ENCODE data around the gene TRAF3.
"Not testable (repeated sequence)": the region's sequence is repeated elsewhere in the genome, so short reads cannot be mapped to it uniquely, and the experiment has no call there.

The TRAF3 gene

GRCh38 chr14:102859911-102860310 lies 82.7 kb downstream of the TRAF3 start:
- Histone ChIP-seq H3K4me1 (ENCODE audit: insufficient read depth, low read length) (no peaks in the 10 kb centered on the region), H2AFZ (ENCODE audit: low read depth, low read length) (no peak overlapping the region), H3K79me2 (ENCODE audit: insufficient read depth, low read length) (peaks cover 14% of the 10 kb centered on the region), H3K9me3 (ENCODE audit: insufficient read depth, low read length, severe bottlenecking) (peaks cover 6% of the 10 kb centered on the region), H3K27ac (ENCODE audit: low read length) (no peak overlapping the region), H3K36me3 (ENCODE audit: insufficient read depth, low read length) (peaks cover 14% of the 10 kb centered on the region; the same call in 1 of the 2 replicates), H3K4me3 (ENCODE audit: low read depth in 1 of 2, low read length in 2 of 2) (no peak overlapping the region), H3K4me2 (ENCODE audit: insufficient read depth, low read length) (no peak overlapping the region), H3K27me3 (ENCODE audit: insufficient read depth, low read length, poor library complexity) (no peaks in the 10 kb centered on the region), H4K20me1 (ENCODE audit: insufficient read depth, low read length) (no peaks in the 10 kb centered on the region), H3K9ac (ENCODE audit: low read depth, low read length) (no peak overlapping the region)
- no peak for DNase-seq
- ATAC-seq (ENCODE audit: insufficient read depth, low read depth) = no peak
- no peak for TF ChIP-seq CTCF (IDR thresholded peaks at IDR 0.05; ENCODE audit: borderline replicate concordance, extremely low read depth, low read length, poor library complexity, severe bottlenecking)

- no peak overlapping the region for H3K9ac ChIP-seq (ENCODE audit: low read depth, low read length)
- H3K79me2 ChIP-seq (ENCODE audit: insufficient read depth, low read length) = peaks cover 15% of the 10 kb centered on the region
- DNase-seq (no peak), ATAC-seq (ENCODE audit: insufficient read depth, low read depth) (no peak)
- no peak overlapping the region for H3K27ac ChIP-seq (ENCODE audit: low read length)
- peaks cover 7% of the 10 kb centered on the region; the same call in 1 of the 2 replicates for H3K36me3 ChIP-seq (ENCODE audit: insufficient read depth, low read length)
- H3K4me2 ChIP-seq (ENCODE audit: insufficient read depth, low read length) = no peak overlapping the region
- H3K4me3 ChIP-seq (ENCODE audit: low read depth in 1 of 2, low read length in 2 of 2) = no peak overlapping the region
- H3K9me3 ChIP-seq (ENCODE audit: insufficient read depth, low read length, severe bottlenecking) = no peaks in the 10 kb centered on the region
- no peak overlapping the region for H2AFZ ChIP-seq (ENCODE audit: low read depth, low read length)
- TF ChIP-seq CTCF (IDR thresholded peaks at IDR 0.05; ENCODE audit: borderline replicate concordance, extremely low read depth, low read length, poor library complexity, severe bottlenecking) (no peak), EZH2 (IDR thresholded peaks at IDR 0.05; ENCODE audit: borderline replicate concordance, low read depth, low read length, severe bottlenecking) (no peak)
- 0 out of 2 replicates have a peak, but pooled peaks cover 2% of the 10 kb centered on the region for H4K20me1 ChIP-seq (ENCODE audit: insufficient read depth, low read length)
- no peaks in the 10 kb centered on the region for H3K27me3 ChIP-seq (ENCODE audit: insufficient read depth, low read length, poor library complexity)
- H3K4me1 ChIP-seq (ENCODE audit: insufficient read depth, low read length) = no peaks in the 10 kb centered on the region
Measured at GRCh38 chr14:102862154-102862773, 85.0 kb downstream of the TRAF3 start.

- no peak overlapping the region for H3K4me3 ChIP-seq (ENCODE audit: low read depth in 1 of 2, low read length in 2 of 2)
- no peaks in the 10 kb centered on the region for H3K9me3 ChIP-seq (ENCODE audit: insufficient read depth, low read length, severe bottlenecking)
- no peak for DNase-seq
- peaks cover 20% of the 10 kb centered on the region for H3K79me2 ChIP-seq (ENCODE audit: insufficient read depth, low read length)
- H3K36me3 ChIP-seq (ENCODE audit: insufficient read depth, low read length) = peaks cover 2% of the 10 kb centered on the region; the same call in 1 of the 2 replicates
- no peak overlapping the region for H3K27ac ChIP-seq (ENCODE audit: low read length)
- no peak overlapping the region for H3K4me2 ChIP-seq (ENCODE audit: insufficient read depth, low read length)
- H4K20me1 ChIP-seq (ENCODE audit: insufficient read depth, low read length) = peaks cover 5% of the 10 kb centered on the region; the same call in 1 of the 2 replicates
- no peak for ATAC-seq (ENCODE audit: insufficient read depth, low read depth)
- no peaks in the 10 kb centered on the region for H3K27me3 ChIP-seq (ENCODE audit: insufficient read depth, low read length, poor library complexity)
- H2AFZ ChIP-seq (ENCODE audit: low read depth, low read length) = no peak overlapping the region
- TF ChIP-seq CTCF (IDR thresholded peaks at IDR 0.05; ENCODE audit: borderline replicate concordance, extremely low read depth, low read length, poor library complexity, severe bottlenecking) (no peak), EZH2 (IDR thresholded peaks at IDR 0.05; ENCODE audit: borderline replicate concordance, low read depth, low read length, severe bottlenecking) (no peak)
- H3K9ac ChIP-seq (ENCODE audit: low read depth, low read length) = no peak overlapping the region
- no peaks in the 10 kb centered on the region for H3K4me1 ChIP-seq (ENCODE audit: insufficient read depth, low read length)
Measured at GRCh38 chr14:102863381-102863780, 86.1 kb downstream of the TRAF3 start.

DNA sequence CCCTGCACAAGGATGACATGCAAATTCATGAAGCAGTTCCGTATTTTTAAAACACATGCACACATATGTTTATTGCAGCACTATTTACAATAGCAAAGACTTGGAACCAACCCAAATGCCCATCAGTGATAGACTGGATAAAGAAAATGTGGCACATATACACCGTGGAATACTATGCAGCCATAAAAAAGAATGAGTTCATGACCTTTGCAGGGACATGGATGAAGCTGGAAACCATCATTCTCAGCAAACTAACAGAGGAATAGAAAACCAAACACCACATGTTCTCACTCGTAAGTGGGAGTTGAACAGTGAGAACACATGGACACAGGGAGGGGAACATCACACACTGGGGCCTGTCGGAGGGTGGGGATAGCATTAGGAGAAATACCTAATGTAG lies 88.7 kb downstream of the TRAF3 start:
- Histone ChIP-seq H3K79me2 (ENCODE audit: insufficient read depth, low read length) (peaks cover 20% of the 10 kb centered on the region), H3K36me3 (ENCODE audit: insufficient read depth, low read length) (peaks cover 10% of the 10 kb centered on the region)
- H3K4me3 ChIP-seq (ENCODE audit: low read depth in 1 of 2, low read length in 2 of 2); DNase-seq; H4K20me1 ChIP-seq (ENCODE audit: insufficient read depth, low read length); H3K27me3 ChIP-seq (ENCODE audit: insufficient read depth, low read length, poor library complexity); H3K4me2 ChIP-seq (ENCODE audit: insufficient read depth, low read length); H3K4me1 ChIP-seq (ENCODE audit: insufficient read depth, low read length); H2AFZ ChIP-seq (ENCODE audit: low read depth, low read length); H3K9ac ChIP-seq (ENCODE audit: low read depth, low read length); H3K27ac ChIP-seq (ENCODE audit: low read length); H3K9me3 ChIP-seq (ENCODE audit: insufficient read depth, low read length, severe bottlenecking); ATAC-seq (ENCODE audit: insufficient read depth, low read depth): not testable (repeated sequence)

All from DND-41 (cell line).